Measurements from ENCODE around the gene SNX33. TPM values are rescaled to one million over a fixed set of nuclear protein-coding genes. Genes with fewer than 3 reads are reported as not detected.
"Not testable (repeated sequence)": the region's sequence is repeated elsewhere in the genome, so short reads cannot be mapped to it uniquely, and the experiment has no call there.

SNX33 gene
- polyA plus RNA-seq, 4 donors, result 18.1 to 27.0 (median 20.1) TPM

DNA sequence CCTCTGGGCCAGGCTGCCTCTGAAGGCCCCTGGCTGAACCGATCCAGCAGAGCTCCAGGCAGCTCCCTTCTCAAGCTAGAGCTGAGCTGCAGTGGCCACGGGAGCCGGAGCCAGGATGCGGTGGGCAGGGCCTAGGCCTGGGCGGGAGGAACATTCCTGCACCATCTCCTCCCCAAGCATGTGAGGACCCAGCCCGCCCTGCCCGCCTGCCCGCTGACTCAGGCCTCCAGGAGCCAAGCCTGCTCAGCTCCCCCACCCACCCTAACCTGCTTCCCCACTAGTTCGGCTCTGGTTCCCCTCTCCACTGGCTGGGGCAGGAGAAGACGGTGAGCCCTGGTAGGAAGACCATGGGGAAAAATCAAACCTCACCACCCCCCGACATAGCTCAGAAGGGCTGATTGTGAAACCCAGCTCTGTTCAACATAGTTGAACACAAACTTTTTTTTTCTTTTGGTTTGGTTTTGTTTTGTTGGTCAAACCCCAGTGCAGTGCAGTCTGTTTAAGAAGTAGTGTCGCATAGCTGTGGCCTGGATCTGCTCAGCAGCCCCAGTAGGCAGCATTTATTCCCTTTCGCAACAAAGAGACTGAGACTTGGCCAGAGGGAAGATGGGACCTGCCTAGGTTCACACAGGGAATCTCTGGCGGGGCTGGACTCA, 13.5 kb downstream of the SNX33 start:
- DNase-seq (ENCODE audit: low read depth in 4 of 4, low spot score in 3 of 4), result no peak

DNA sequence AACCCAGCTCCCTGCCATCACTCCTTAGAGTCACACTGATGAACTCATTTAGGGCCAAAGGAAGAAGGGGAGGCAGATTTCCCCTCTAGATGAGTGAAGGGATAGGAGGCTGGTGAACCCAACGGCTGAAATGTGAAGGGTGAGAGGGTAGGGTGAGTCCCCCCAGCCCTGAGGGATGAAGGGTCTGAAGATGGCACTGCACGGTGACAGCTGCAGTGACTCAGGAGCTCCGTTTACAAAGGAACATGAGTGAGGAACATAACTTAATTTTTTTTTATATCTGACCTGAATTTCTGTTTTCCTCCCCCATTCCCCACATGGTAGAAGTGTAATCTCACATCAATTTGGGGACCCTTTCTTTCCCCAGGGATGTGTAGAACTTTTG, 14.0 kb downstream of the SNX33 start:
- no peak for DNase-seq (ENCODE audit: low read depth in 4 of 4, low spot score in 3 of 4)

DNA sequence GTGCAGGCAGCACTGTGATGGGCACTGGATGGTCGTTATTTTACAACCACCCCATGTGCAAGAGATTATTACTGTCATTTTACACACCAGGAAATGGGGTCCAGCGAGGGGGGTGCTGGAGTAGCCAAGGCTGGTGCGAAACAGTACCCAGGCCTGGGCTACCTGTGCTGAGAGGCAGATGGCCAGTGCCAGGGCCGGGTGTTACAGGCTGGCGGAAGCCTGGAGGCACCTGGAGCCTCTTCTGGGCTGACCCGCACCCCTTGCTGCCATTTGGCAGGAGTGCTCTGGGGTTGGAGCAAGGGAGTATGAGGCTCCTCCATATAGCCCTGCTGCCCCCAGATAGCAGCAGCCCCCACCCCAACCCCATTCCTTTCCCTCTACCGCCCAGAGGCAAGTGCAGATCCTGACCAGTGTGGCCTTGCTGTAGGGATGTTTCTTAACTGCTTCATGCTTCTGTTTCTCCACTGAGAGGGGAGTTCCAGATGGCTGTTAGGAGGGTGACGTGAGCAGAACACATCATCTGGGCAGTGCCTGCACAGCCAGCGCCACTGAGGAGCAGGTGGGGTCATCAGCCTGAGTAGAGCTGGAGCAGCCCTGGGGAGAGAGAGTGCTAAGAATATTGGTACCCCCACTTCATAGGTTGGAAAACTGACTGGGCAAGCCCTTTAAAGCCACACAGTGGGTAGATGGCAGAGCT, 15.3 kb downstream of the SNX33 start:
- no peak for DNase-seq (ENCODE audit: low read depth in 4 of 4, low spot score in 3 of 4)

DNA sequence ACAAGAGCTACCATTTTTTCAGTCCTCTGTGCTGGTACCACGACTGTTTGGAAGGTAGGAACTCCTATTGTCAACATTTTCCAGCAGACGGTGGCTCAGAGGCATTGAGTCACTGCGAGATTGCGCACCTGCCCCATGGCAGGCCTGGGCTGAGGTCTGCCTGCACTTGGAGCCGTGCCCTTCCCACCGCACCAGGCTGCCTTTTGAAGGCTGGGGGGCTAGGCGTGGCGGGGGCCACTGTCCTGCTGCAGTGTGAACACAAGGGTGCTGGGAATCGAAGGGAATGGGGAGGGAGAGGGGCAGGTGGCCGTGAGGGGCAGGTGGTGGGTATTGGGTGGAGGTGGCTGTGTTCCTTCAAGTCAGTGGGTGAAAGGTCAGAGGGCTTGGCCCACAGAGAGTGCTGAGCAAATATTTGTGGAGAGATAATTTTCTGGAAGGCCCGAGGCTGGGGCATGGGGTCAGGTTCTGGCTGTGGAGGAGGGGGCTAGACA, 16.3 kb downstream of the SNX33 start:
- no peak for DNase-seq (ENCODE audit: low read depth in 4 of 4, low spot score in 3 of 4)

DNA sequence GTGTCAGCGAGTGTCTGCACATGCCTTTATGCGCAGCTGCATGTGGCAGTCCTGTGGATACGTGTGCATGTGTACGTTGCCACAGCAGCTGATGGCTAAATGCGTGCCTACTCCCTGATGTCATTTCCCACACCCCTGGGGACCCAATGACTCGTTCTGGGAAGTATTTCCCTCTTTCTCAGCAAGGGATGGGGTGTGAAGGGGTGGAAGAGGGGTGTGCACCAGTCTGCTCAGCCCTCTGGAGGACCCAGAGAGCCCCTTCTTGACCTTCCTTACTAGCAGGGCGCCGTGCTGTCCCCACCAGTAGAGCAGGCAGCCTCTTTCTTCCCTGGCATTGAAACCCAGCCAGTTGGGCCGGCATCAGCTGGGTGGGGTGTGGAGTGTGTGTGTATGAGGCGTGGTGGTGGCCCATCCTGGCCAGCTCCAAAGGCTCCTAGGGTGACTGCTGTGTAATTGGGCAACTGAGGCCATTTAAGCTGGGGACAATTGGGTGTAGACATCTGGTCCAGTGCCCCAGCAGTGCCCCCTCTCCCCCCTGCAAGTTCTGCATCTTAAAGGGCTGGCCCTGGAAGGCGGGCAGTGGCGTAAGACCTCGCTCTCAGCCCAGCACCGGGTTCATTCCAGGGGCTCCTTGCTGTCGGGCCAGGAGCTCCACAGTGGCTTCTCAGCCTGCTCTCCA, 19.2 kb downstream of the SNX33 start:
- no peak for DNase-seq (ENCODE audit: low read depth in 4 of 4, low spot score in 3 of 4)

DNA sequence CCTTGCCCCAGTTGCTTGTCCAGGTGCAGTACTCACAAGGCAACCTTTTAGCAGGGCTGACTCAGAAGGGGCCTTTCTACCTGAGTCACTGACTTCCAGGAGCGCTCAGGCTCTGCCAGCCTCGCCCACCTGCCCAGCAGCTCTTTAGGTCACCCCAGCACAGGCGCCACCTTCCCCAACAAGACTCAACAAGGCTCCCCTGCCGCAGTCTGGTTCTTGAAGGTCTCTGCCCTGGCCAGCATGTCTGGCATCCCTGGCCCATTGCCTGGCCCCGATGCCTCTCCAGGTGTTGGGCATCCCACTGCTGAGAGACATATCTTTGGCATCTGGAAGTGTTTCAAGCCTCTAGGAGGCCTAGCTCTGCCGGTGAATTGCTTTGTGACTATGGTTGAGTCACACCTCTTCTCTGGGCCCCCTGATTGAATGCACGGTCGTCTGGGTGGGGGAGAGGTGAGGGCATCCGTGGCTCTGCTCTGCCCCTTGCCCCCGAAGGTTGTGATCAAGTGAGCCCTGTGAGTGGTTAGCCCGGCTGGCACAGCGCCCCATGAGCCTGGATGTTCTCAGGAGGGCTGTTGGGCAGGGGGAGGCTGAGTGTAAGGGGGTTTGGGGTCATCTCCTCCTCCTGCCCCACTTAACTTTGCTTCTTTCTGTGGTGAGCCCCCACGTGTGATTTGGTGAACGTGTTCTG, 21.6 kb downstream of the SNX33 start:
- no peak for DNase-seq (ENCODE audit: low read depth in 4 of 4, low spot score in 3 of 4)

DNA sequence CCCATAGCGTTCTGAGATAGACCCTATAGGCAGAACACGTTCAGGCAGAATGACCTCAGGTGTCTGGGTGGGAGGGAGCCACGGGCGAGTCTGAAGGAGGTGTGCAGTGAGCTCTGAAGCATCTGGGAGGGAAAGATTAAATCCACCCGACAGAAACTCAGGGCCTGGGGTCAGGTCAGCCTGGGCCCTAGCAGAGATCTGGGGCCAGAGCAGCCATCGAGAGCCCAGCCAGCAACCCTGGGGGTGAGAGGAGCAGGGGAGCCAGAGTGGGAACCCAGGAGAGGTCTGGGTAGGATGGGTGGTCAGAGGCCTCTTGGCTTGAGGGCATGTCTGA, 22.1 kb downstream of the SNX33 start:
- DNase-seq (ENCODE audit: low read depth in 4 of 4, low spot score in 3 of 4), result no peak

DNA sequence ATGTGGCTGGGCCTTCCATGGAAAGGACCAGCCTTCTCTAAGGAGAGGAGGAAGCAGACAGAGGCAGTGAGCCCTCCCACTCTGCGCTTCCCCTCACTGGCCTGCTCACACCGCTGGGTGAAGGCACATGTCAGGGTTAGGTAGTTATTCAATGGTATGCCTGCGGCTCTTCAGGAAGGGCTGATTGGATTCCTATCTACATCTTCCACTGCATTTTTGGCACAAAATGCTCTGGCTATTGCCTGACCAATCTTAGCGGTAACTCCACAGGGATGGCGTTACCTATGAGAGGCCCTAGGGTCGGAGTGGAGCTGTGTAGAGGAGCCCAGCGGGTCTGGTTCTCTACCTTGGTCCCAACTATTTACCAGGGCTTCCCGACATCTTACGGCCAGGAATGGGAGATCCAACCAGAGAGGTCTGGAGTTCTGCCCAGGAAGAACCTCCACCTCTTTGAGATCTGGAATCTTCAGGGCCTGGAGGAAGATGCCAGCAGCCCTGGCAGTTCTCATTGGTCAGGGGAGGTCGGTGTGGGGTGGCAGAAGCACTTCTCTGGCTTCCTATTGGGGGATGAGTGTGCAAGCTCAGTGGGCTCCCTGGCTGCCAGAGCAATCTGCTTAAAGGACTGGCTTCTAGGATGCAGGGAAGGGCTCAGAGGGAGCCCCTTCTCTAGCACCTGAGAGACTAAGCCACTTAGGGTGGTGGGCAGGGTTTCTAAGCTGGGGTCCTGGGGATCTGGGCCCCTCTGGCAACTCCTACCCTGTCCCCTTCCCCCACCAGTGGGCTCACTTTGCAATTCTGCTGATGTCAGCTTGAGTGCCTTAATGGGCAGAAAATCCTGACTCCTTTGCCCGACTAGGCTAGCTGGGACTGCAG, 24.3 kb downstream of the SNX33 start:
- DNase-seq (ENCODE audit: low read depth in 4 of 4, low spot score in 3 of 4), result no peak

DNA sequence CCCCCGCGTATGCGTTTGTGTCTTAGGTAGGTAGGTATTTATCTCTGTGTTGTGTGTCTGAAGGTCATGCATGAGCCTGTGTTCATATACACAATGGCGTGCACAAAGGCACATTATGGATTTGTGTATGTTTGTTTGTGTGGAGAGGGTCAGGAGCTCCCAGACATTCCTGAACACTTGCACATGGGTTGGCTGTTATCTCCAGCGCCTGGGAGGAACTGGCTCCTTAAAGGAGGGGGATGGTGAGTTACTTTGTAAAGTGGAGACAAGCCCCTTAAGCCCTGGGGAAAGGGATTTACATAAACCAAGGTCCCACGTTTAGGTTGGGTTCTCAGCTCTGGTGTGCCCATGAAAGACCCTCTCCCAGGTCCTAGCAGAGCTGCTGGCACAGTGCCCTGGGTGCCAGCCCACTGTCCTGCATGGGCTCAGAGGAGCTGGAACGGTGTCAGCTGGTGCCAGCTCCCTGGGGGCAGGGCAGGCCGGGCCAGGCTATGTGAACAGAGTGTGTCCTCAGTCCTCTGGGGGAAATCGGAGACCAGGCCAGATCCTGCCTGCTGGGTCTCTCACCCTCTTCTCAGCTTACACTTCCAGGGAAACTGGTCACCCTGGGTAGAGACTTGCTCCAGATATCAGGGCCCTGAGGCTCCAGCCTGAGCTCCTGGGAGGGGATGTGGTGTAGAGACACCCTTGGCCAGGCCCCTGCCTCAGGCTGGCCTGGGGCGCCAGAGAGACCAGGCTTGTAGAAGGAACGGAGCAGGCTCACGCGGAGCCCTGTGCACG, 25.1 kb downstream of the SNX33 start:
- DNase-seq (ENCODE audit: low read depth in 4 of 4, low spot score in 3 of 4), result no peak

DNA sequence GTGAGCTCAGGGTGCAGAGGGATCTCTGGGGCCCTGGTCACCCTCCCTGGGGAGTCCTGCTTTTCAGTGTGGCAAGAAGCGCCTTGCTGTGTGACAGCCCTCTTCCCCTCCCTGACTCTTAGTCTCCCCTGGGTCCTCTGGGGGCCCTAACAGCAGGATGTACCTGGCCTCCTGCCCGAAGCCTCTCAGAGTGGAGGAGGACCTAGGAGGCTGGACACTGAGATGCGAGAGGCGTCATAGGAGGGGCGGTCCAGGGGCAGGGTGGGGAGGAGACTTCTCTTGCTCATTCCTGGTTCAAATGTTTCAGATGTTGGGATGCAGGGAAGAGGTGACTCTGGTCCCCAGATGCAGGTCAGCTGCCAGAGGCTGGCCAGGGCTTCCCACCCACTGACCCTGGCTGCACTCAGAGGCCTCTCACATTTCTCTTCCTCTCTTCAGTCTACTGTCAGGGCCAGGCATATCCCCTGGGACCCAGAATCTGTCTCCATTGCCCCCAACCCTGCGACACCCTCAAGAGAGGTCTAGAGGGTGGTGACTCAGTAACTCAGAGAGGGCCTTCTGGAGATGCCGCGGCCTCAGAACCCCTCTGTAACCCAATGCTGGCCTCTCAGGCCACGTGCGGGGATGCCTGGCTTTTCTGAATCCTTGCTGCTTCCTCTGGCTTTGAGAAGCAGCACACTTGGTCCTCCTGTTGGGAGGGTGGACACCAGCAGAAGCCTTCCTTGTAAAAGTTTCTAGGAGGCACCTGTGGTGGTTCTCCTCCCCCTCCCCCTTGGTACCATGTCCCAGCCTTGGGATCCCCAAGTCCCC, 25.9 kb downstream of the SNX33 start:
- DNase-seq (ENCODE audit: low read depth in 4 of 4, low spot score in 3 of 4), result no peak

DNA sequence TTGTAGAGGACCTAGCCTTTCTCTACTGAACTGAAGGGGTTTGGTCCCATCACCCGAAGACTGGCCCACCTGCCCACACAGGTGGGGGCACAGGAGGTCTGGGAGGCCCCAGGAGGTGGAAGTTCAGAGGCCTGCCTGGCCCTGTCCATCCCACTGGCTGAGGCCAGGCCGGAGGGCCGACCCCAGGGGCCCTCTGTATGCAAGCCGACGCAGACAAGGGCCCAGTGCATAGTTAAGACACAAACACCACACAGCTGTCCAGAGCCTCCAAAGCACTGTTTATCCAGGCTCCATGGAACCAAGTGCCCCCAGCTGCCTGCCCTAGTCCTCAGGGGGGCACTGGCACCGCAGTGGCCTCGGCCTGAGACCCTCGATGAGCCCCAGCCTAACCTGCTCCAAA, 26.7 kb downstream of the SNX33 start:
- no peak for DNase-seq (ENCODE audit: low read depth in 4 of 4, low spot score in 3 of 4)

DNA sequence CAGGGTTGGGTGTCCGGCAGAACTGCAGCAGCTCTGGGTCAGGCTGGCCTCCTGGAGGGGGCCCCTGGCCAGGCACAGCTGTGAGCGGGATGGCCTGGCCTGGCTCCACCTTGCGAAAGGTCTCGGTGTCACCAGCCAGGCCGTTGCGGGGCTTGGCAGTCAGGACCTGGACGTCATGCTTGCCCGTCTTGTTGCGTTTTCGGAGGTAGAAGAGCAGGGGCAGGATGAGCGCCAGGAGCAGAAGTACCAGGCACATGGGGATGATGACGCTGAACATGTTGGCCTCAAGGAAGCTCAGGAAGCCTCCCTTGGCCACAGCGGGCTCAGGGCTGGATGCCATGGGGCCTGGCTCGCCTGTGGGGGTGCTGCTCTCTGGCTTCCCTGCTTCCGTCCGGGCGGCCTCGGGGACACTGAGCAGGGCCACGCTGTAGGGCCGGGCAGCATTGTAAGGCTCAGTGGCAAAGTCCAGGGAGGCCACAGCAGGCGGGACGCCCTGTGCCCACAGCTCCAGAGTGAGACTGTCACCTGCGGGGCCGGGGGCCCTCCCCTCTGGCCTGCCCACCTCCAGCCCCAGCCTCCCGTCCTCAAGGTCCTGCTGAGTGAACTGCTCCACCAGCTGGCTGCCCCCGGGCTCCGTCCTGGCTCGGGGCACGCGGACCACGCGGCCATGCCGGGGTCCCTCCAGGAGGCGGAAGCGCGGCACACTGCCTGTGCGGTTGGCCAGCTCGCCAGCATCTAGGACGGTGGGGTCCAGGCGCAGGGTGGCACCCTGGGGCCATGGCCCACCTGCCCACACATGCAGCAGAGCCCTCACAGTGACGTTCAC, 28.1 kb downstream of the SNX33 start:
- DNase-seq (ENCODE audit: low read depth in 4 of 4, low spot score in 3 of 4), result no peak

DNA sequence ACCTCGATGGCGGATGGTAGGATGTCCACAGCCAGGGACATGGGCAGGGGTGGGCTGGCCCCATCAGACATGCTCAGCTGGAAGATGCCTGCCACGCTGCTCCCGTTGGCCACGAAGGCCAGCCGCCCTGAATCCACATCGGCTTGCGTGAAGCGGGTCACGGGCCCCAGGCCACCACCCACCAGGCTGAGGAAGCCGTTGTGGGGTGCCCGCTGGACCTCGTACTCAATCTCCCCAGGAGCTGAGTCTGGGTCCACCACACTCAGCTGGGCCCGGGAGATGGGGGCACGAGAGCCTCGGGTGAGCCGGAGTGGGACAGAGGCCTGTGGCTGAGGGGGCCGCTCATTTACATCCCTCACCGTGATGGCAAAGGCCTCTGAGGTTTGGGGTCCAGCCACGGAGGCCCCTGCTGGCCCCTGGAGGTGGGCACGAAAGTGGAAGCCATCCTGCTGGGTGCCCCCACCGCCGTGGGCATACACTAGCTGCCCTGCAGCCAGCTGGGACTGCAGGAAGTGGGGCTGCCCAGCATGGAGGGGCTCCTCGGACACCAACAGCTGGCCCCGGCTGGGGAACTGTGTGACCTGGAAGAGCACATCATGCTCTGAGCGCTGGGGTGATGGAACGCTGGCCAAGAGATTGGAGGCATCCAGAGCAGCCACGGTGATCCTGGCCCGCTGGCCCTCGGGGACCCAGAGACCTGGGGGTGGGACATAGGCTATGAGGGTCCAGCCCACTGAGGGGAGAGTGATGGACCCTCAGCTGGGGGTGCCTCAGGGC, 29.2 kb downstream of the SNX33 start:
- no peak for DNase-seq (ENCODE audit: low read depth in 4 of 4, low spot score in 3 of 4)

DNA sequence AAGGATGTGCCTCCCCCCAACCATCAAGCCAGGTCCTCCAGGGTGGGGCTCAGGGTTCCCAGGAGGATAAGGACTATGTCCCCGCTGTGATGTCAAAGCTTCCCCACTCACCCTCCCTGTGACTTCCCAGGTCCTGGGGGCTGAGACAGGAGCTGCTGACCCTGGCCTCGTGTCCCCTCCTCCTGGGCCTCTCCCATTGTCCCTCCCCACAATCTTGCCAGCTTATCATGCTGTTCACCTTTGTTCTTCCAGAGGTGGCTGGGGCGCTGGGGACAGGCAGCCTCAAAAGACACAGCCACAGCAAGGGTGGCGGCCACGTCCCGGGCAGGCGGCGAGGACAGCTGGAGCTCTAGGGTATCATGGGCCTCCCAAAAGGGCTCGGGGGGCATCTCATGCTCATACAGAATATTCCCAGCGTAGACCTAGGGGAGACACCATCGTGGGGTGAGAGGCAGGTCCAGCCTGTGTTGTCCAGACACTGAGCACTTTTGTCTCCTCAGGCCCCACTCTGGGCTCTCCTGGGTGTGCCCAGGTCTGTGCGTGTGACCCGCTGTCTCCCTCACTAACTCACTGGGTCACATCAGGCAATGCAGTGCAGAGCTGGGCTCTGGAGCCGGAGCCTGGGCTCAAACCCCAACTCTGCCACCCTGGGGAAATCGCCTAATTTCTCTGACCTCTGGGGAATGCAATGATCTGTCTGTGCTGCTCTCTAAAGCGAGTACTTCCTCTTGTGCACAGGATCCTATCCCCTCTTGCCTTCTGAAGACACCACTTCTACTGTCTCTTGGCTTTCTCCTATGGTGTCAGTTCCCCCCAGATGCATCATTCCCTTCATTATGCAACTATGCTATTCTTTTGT, 30.0 kb downstream of the SNX33 start:
- no peak for DNase-seq (ENCODE audit: low read depth in 4 of 4, low spot score in 3 of 4)

DNA sequence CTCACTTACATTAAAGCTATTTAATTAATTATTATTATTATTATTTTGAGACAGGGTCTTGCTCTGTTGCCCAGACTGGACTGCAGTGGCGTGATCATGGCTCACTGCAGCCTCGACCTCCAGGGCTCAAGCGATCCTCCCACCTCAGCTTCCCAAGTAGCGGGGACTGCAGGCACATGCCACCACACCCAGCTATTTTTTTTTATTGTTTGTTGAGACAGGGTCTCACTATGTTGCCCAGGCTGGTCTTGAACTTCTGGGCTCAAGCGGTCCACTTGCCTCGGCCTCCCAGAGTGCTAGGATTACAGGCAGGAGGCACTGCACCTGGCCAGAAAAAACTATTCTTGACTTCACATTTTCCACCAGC, 30.6 kb downstream of the SNX33 start:
- DNase-seq (ENCODE audit: low read depth in 4 of 4, low spot score in 3 of 4), result not testable (repeated sequence)

DNA sequence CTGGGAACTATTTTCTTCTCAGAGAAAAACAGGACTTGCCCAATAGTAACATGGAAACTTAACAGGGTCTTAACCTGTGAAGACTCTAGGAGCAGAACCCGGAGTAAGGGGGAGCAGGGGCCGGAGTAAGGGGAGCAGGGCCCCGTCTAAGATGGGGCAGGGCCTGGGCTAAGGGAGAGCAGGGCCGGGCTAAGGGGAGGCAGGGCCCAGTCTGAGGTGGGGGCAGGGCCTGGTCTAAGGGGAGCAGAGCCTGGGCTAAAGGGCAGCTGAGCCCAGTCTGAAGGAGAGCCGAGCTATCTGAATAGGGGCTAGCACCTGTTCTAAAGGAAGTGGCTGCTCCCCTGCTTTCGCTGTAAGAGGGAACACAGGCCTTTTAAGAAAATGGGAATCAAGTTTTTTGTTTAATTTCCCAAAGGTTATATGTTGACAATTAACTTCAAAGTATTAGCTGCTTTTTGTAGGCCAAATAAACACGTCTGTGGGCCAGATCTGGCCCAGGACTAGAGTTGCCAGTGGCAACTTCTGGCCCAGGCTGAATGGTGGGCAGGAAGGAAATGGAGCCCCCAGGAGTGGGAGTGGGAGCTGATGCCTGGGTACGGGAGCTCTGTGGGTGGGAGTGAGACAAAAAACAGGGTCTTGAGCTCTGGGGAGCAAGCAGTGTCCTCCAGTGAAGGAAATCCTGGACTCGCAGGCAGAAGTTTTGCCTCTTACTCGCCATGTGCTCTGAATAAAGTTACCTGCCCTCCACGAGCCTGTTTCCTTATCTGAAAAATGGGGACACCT, 32.5 kb downstream of the SNX33 start:
- no peak for DNase-seq (ENCODE audit: low read depth in 4 of 4, low spot score in 3 of 4)
